ENCODE results near the gene RNF26.

GRCh38 chr11:119382101-119382500 is 47.8 kb downstream of the RNF26 start:
- TF ChIP-seq CTCF (IDR thresholded peaks at IDR 0.05 in 2 of 3, conservative IDR thresholded peaks at IDR 0.05 in 1 of 3; ENCODE audit: control insufficient read depth in 2 of 3, extremely low read depth in 1 of 3, insufficient read depth in 1 of 3, low read depth in 3 of 3, low read length in 3 of 3) (no peak), ELK1 (IDR thresholded peaks at IDR 0.05; ENCODE audit: low read depth, low read length) (no peak), EZH2 (IDR thresholded peaks at IDR 0.05; ENCODE audit: borderline replicate concordance, control insufficient read depth, low read depth, low read length) (no peak), POLR2A (IDR thresholded peaks at IDR 0.05; ENCODE audit: low read depth, low read length) (no peak), ZZZ3 (IDR thresholded peaks at IDR 0.05; ENCODE audit: control insufficient read depth, insufficient read length, low read depth) (no peak), REST (IDR thresholded peaks at IDR 0.05; ENCODE audit: low read depth, low read length) (no peak), NFYA (IDR thresholded peaks at IDR 0.05; ENCODE audit: borderline replicate concordance, low read depth, low read length) (no peak), ZBTB11 (CRISPR knock-in tag; IDR thresholded peaks at IDR 0.05) (no peak), LARP7 (IDR thresholded peaks at IDR 0.05) (no peak), FOXK2 (IDR thresholded peaks at IDR 0.05) (no peak), MYC (IDR thresholded peaks at IDR 0.05; ENCODE audit: insufficient read depth, insufficient read length, insufficient replicate concordance, low read length, severe bottlenecking) (no peak), E2F8 (IDR thresholded peaks at IDR 0.05; ENCODE audit: low read depth, partially characterized antibody) (no peak)
